ENCODE results near the gene KLHL11.

KLHL11 gene

GRCh38 chr17:41810659-41811548 is 54.3 kb downstream of the KLHL11 start:
- DNase-seq (ENCODE audit: low read depth in 2 of 2) = no peak

- no peak for DNase-seq (ENCODE audit: low read depth in 2 of 2)
These were observed 58.4 kb downstream of the KLHL11 start for GRCh38 chr17:41806685-41807445.
